ENCODE results near the gene WRAP73. TPM values are rescaled to one million over a fixed set of nuclear protein-coding genes. Genes with fewer than 3 reads are reported as not detected.
A peak's percentile ranks its signal among the peaks of the same experiment; 100 is the strongest.

The WRAP73 gene
- polyA plus RNA-seq, 3 donors, result 26.1 to 64.9 (median 33.2) TPM

GRCh38 chr1:3669421-3669821 lies 19.5 kb upstream of the WRAP73 start:
- no peak overlapping the region for H3K9ac ChIP-seq (ENCODE audit: insufficient read depth, low read length, poor library complexity, severe bottlenecking)
- peaks cover 0 to 2% of the 10 kb centered on the region in 2 donors for H3K27me3 ChIP-seq (ENCODE audit: control insufficient read depth in 2 of 2, insufficient read depth in 2 of 2, low read length in 2 of 2)
- H3K4me3 ChIP-seq (replicated peaks in 1 of 3; ENCODE audit: low read depth in 2 of 3, low read length in 3 of 3), result no peak overlapping the region
- H3K9me3 ChIP-seq (replicated peaks in 1 of 2; ENCODE audit: control insufficient read depth in 1 of 2, insufficient read depth in 1 of 2, low read length in 2 of 2), result no peaks in the 10 kb centered on the region
- H3K4me2 ChIP-seq (replicated peaks; ENCODE audit: extremely low read depth, low read length, poor library complexity, severe bottlenecking), result no peak overlapping the region
- 75% methylated on average over 12 of the region's 14 CpGs for WGBS (ENCODE audit: insufficient coverage)
- peaks cover 37 to 59% of the 10 kb centered on the region in 2 donors for H3K4me1 ChIP-seq (ENCODE audit: control insufficient read depth in 1 of 2, insufficient read depth in 2 of 2, low read length in 2 of 2)
- peaks cover 0 to 5% of the 10 kb centered on the region in 2 donors for H3K36me3 Mint-ChIP-seq
- intact Hi-C loops (cut with micrococcal nuclease), result no loop called here
- no peak overlapping the region for H3K4me3 Mint-ChIP-seq
- no peak for TF ChIP-seq CTCF (IDR thresholded peaks at IDR 0.05)
- H2AFZ ChIP-seq (ENCODE audit: insufficient read depth, low read depth, low read length, poor library complexity, severe bottlenecking), result no peak overlapping the region
- H3K9me3 Mint-ChIP-seq, result no peaks in the 10 kb centered on the region
- no peak for DNase-seq
- H3K27ac Mint-ChIP-seq, result peak overlapping the region in 1 of 7 donors; percentile 50
- H3K27ac ChIP-seq (ENCODE audit: low read depth in 1 of 2, low read length in 2 of 2), result no peak overlapping the region
- H3K79me2 ChIP-seq (ENCODE audit: insufficient read depth, low read length), result no peaks in the 10 kb centered on the region
- no peaks in the 10 kb centered on the region for H3K36me3 ChIP-seq (replicated peaks in 1 of 2; ENCODE audit: control insufficient read depth in 1 of 2, insufficient read depth in 2 of 2, low read length in 2 of 2)
- H3K4me1 Mint-ChIP-seq, result peaks cover 43% of the 10 kb centered on the region
- H4K20me1 ChIP-seq (ENCODE audit: insufficient read depth, low read length), result no peaks in the 10 kb centered on the region
- H3K27me3 Mint-ChIP-seq (ENCODE audit: low read depth in 3 of 3), result peaks cover 0 to 14% (median 5%) of the 10 kb centered on the region in 3 donors

DNA sequence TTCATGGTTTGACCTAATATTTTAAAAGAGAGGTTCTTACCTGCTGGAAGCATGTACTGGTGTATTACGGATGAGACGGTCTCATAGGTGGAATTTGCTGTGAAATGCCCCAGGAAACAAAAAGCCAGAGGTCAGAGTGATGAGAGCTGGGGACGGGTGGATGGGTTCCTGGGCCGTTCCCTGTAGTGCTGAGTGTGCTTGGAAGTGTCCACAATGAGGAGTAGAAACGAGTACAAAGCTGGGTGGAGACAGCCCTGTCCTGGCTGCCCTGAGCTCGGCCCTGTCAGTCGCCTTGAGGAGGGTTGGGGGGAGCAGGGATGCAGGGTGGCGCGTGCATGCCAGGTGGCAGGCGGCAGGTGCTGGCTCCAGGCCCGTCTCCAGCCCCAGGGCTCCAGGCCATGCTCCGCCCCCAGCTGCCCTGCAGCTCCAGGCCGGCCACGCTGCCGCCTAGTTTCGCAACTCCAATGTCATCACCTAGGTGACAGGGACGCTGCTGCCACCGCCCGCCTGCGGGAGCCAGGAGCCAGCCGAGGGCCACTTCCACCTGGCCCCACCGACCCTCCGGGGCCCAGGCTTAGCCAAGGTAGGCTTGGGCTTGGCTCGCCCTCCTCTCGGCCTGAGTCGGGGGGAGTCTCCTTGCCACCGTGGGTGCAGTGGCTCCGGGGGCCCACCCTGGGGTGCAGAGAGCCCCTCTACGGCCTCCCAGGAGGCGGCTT lies 18.8 kb upstream of the WRAP73 start:
- 27% methylated on average over 30 of the region's 30 CpGs for WGBS (ENCODE audit: insufficient coverage)
- Histone ChIP-seq H3K4me1 (ENCODE audit: control insufficient read depth in 1 of 2, insufficient read depth in 2 of 2, low read length in 2 of 2) (peaks cover 37 to 59% of the 10 kb centered on the region in 2 donors), H3K27ac (ENCODE audit: low read depth in 1 of 2, low read length in 2 of 2) (no peak overlapping the region), H3K27me3 (ENCODE audit: control insufficient read depth in 2 of 2, insufficient read depth in 2 of 2, low read length in 2 of 2) (peaks cover 0 to 2% of the 10 kb centered on the region in 2 donors), H3K4me3 (replicated peaks in 1 of 3; ENCODE audit: low read depth in 2 of 3, low read length in 3 of 3) (peak overlapping the region in 1 of 3 experiments; percentile 30), H3K79me2 (ENCODE audit: insufficient read depth, low read length) (no peaks in the 10 kb centered on the region), H3K9me3 (replicated peaks in 1 of 2; ENCODE audit: control insufficient read depth in 1 of 2, insufficient read depth in 1 of 2, low read length in 2 of 2) (no peaks in the 10 kb centered on the region), H3K4me2 (replicated peaks; ENCODE audit: extremely low read depth, low read length, poor library complexity, severe bottlenecking) (peak overlapping the region; percentile 51), H3K36me3 (replicated peaks in 1 of 2; ENCODE audit: control insufficient read depth in 1 of 2, insufficient read depth in 2 of 2, low read length in 2 of 2) (no peaks in the 10 kb centered on the region), H2AFZ (ENCODE audit: insufficient read depth, low read depth, low read length, poor library complexity, severe bottlenecking) (no peak overlapping the region), H3K9ac (ENCODE audit: insufficient read depth, low read length, poor library complexity, severe bottlenecking) (no peak overlapping the region), H4K20me1 (ENCODE audit: insufficient read depth, low read length) (no peaks in the 10 kb centered on the region)
- peak overlapping the region in 6 of 7 donors; percentile 59 to 84 (median 71) for H3K27ac Mint-ChIP-seq
- H3K36me3 Mint-ChIP-seq, result peaks cover 0 to 5% of the 10 kb centered on the region in 2 donors
- peak; percentile 73 to 79 (median 78) for DNase-seq
- H3K27me3 Mint-ChIP-seq (ENCODE audit: low read depth in 3 of 3), result peaks cover 0 to 15% (median 5%) of the 10 kb centered on the region in 3 donors
- H3K4me3 Mint-ChIP-seq, result peak overlapping the region in 1 of 2 donors; percentile 62
- intact Hi-C loops (cut with micrococcal nuclease), result no loop called here
- no peaks in the 10 kb centered on the region for H3K9me3 Mint-ChIP-seq
- H3K4me1 Mint-ChIP-seq, result peaks cover 43% of the 10 kb centered on the region
- TF ChIP-seq CTCF (IDR thresholded peaks at IDR 0.05), result no peak

Data from CD14-positive monocyte (primary cell).